PC-3 (cell line): ENCODE data around the gene RPL29.

Source experiments
- CTCF ChIP-seq: fragments of 300-600 bp; sonication (generic); conservative IDR thresholded peaks from 2 replicates; pipeline ENCODE4 v1.5.1; 2017; ENCODE audit warnings: antibody characterized with exemption, low read depth, mild to moderate bottlenecking, low read length
- EZH2 ChIP-seq: fragments of 300-600 bp; sonication (generic); IDR thresholded peaks from one replicate; pipeline ENCODE4 v1.6.1; 2017; ENCODE audit warnings: antibody characterized with exemption, mild to moderate bottlenecking, low read length; ENCODE audit not compliant: unreplicated experiment
- EZH2phosphoT487 ChIP-seq: fragments of 300-600 bp; sonication (generic); IDR thresholded peaks from 2 replicates; pipeline ENCODE4 v1.6.1; 2018; ENCODE audit warnings: mild to moderate bottlenecking, antibody characterized with exemption, low read length, borderline replicate concordance

GRCh38 chr3:51947215-51947900 is 48.3 kb downstream of the RPL29 start:
- TF ChIP-seq CTCF (no peak), EZH2 (no peak), EZH2phosphoT487 (no peak)
